GM19193 (cell line): Measurements from ENCODE around the gene TAAR2.

Source experiments
- POLR2A ChIP-seq: IDR thresholded peaks from 4 replicates; pipeline ENCODE4 v1.6.1; 2011; ENCODE audit not compliant: insufficient read depth, insufficient read length; ENCODE audit errors: extremely low read depth

TAAR2 gene

DNA sequence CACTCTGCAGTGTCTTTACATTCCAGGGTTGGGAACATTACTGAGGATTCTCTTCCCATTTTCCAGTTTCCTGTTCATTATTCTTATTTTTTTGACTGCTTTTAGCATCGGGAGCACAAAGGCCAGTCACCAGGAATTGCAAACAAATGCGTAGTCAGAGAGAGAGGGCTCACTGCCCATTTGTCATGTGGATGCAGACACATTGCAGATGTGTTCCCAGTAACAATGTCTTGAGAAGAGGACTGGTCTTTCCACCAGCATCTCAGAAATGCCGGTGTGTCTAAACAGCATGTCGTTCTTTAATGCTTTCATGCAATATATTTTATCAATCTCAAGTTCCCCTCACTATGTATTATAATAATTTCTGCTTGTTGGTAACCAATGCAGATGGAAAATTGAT, 54.9 kb downstream of the TAAR2 start:
- TF ChIP-seq POLR2A, result no peak

DNA sequence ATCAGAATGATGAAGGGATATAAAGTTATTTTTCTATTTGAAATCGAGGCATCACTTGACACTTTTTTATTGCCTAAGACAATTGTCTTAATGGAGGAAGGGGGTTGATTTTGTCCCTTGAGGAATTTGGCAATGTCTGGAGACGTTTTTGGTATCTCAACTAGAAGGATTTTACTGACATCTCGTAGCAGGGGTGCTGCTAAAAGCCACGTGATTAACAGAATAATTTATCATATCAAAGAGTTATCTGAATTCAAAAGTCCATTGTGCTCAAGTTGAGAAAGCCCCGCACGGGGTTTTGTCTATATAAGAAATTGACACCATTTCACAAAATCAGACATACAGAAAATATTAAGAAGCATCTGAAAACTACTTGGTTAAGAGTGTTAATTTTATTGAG, 55.5 kb downstream of the TAAR2 start:
- no peak for TF ChIP-seq POLR2A

DNA sequence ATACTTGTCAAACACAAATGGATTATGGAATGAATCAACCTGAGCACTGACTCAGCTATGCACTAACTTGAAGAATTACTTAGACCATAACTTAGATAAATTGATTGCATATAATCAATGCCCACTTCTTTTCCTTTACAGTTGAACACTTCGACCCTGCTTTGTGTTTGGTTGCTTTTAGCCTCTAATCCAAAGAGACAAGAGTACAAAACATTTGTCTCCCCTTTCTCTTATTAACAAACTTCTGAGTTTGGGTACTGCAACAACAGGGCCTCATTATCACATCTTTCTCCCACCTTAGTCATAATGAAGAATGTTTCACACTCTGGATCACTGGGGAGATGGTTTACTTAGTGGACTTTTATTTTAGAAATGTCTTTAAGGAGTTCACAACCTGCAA, 56.5 kb downstream of the TAAR2 start:
- TF ChIP-seq POLR2A, result no peak
